IPS-11a (cell line): Measurements from ENCODE around the gene FAM3A.
"Not testable (repeated sequence)": the region's sequence is repeated elsewhere in the genome, so short reads cannot be mapped to it uniquely, and the experiment has no call there.

Source experiments
- H3K4me3 ChIP-seq: one replicate; pipeline ENCODE4 v1.5.1; 2013; ENCODE audit warnings: low read depth, low read length, control low read depth

FAM3A gene

DNA sequence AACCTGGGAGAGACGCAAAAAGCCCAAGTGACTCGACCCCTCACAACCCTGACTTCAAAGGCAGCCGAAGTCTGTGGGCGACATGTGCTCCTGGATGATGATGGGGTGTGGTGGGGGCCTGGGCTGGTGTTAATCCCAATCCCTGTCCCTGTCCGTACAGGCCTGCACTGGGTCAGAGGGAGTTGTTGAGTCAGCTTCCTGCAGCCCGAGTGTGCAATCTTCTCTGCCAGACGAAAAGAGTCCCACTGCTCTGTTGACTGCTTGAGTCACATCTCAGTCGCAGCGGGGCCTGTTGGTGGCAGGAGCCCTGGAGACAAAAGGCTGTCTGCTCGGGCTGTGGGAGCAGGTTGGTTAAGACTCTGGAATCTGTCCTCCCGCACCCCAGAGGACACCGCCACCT, 10.3 kb downstream of the FAM3A start:
- H3K4me3 ChIP-seq = no peak overlapping the region

DNA sequence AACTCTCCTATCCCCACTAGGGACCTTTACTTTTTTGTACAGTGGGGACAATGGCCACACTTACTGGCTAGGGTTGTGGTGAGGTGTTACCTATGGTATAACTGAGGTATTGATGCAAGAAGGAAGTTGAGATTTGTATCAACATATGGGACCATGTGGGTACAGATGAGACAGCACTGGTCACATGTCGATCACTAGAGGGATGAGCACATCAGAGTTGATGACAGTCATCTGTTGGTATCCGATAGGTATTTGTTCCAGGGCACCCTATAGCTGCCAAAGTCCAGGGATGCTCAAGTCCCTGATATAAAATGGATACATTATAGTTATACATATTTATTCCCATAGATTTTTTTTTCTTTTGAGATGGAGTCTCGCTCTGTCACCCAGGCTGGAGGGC, 13.0 kb downstream of the FAM3A start:
- no peak overlapping the region for H3K4me3 ChIP-seq

DNA sequence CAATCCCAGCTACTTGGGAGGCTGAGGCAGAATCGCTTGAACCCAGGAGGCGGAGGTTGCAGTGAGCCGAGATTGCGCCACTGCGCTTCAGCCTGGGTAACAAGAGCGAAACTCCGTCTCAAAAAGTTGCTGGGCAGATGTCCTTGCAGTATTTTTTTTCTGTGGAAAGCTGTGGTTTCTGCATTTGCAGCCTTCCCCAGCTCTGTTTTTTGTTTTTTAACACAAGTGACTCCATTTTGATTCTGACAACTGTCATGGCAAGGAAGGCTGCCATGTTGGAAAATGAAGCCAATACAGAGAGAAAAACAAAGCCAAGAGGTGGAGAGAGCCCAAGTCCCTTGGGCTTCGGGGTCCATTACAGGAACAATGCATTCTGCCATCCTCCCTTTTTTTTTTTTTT, 13.9 kb downstream of the FAM3A start:
- no peak overlapping the region for H3K4me3 ChIP-seq

DNA sequence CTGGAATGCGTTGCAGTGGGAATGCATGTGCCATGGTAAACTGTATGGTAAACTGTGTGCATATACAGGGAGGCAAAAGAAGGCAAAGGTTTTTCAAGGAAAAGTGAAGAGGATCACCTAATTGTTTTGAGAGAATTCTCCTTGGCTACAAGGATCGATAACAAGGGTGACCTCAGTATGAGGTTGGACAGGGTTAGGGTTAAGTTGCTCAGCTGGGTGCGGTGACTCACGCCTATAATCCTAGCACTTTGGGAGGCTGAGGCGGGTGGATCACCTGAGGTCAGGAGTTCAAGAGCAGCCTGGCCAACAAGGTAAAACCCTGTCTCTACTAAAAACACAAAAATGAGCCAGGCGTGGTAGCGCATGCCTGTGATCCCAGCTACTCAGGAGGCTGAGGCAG, 14.6 kb downstream of the FAM3A start:
- not testable (repeated sequence) for H3K4me3 ChIP-seq

DNA sequence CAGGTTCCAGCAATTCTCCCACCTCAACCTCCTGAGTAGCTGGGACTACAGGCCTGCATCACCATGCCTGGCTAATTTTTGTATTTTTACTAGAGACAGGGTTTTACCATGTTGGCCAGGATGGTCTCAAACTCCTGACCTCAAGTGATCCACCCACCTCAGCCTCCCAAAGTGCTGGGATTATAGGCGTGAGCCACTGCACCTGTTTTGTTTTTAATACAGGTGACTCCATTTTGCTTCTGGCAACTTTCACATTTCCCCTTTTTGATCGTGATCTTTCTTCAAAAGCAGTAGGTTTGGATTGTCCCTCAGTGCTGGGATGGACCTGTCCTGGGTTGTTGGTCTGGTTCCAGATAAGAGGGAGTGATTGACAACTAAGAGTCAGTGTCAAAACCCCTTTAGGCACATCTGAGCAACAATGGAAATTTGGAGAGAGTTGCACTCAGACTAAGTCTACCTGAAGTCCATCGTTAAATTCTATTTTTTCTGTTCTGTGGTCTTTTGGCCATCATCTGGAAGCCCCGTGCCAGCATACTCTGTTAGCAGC, 19.4 kb downstream of the FAM3A start:
- not testable (repeated sequence) for H3K4me3 ChIP-seq

DNA sequence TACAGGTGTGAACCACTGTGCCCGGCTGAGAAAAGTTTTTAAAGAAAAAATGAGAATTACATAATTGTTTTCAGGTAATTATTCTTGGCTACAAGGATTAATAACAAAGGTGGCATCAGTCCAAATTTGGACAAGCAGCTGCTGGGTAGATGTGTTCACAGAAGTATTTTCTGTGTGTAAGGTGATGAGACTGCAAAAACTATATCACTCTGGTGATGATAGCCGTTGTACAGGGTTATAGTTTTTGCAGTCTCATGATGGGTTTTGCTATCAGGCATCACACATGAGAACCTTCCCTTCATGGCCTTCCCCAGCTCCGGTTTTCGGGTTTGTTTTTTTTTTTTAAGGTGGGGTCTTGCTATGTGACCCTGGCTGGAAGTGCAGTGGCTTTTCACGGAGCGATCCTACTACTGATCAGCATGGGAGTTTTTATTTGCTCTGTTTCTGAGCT, 20.5 kb downstream of the FAM3A start:
- no peak overlapping the region for H3K4me3 ChIP-seq

DNA sequence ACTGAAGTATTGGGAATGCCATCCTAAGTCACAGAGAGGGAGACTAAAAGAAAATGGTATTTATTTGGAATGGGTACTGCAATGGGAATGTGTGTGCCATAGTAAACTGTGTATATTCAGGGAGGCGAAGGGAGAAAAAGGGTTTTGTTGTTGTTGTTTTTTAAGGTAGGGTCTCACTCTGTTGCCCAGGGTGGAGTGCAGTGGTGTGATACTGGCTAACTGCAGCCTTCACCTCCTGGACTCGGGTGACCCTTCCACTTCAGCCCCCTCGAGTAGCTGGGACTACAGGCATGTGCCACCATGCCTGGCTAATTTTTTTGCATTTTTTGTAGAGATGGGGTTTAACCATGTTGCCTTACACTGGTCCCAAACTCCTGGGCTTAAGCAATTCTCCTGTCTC, 21.3 kb downstream of the FAM3A start:
- H3K4me3 ChIP-seq = no peak overlapping the region

DNA sequence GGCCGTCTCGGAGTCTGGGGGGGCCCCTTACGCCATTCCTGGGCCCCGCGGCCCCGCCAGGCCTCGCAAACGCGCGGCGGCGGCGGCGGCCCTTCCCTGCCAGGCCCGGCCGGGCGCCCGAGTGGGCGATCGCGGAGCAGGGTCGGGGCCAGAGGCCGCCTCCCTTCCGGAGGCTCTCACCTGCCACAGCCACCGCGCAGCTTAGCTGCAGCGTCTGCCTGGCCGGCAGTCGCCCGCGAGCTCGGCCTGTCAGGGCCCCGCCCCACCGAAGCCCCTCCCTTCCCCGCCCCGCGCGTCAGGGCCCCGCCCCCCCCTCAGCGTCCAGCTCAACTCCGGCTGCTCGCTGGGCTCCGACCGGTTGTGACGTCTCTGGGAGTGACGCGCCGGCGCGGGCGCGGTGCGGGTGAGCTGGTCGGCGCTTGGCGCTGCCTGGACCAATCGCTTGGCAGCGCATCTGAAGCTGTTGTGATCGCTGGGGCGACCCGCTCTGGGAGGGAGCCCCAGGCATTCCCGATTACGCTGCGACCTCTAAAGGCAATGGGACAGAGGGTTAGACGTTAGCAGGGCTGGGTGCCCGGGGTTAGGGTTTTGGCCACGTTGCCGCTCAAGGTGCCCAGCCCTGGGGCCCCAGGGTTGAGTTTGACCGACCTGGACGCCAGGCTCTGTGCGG, 25.5 kb downstream of the FAM3A start, which contains the start of gene SLC10A3:
Gene SLC10A3, minus strand, starts transcription at position 216 of the 670 bp plus-strand sequence. CDS start 1,689 bp downstream, outside the sequence.
- peak within 1 kb of the TSS; percentile 35 for H3K4me3 ChIP-seq

DNA sequence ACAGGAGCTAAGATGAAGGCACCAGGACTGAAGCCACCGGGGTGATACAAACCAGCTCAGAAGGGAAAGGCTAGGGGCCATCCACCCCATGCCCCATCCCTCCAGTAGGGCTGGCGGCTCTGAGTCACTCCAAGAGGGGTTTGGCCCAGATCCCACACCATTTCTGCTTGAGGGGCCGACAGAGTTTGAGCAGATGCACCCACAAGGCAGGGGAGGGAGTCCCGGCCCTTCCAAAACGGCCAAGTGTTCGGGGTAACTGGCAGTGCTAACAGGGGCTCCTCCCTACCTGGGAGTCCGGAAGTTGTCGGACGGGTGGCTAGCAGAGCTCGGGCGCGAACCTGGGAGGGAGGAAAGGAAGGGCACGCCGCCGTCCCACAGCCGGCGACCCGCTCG, 26.0 kb downstream of the FAM3A start:
- H3K4me3 ChIP-seq = peak overlapping the region; percentile 35

DNA sequence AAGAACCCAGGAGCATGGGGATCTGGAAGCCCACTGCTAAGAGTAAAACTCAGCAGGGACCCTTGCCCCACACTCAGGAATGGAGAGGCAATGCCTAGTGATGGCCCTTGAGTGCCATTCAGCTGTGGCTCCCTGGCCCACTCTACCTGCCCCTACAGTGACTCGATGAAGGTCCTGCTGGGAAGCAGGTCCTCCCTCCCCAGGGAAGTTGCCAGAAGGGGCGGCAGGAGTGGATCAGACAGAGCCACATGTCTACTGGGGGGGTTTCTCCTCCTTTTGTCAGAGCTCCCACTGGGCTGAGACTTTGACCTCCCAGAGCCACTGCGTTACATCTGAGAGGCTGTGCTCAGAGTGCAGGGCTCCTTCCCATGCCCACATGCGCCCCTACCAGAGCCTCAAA, 26.9 kb downstream of the FAM3A start:
- no peak overlapping the region for H3K4me3 ChIP-seq

DNA sequence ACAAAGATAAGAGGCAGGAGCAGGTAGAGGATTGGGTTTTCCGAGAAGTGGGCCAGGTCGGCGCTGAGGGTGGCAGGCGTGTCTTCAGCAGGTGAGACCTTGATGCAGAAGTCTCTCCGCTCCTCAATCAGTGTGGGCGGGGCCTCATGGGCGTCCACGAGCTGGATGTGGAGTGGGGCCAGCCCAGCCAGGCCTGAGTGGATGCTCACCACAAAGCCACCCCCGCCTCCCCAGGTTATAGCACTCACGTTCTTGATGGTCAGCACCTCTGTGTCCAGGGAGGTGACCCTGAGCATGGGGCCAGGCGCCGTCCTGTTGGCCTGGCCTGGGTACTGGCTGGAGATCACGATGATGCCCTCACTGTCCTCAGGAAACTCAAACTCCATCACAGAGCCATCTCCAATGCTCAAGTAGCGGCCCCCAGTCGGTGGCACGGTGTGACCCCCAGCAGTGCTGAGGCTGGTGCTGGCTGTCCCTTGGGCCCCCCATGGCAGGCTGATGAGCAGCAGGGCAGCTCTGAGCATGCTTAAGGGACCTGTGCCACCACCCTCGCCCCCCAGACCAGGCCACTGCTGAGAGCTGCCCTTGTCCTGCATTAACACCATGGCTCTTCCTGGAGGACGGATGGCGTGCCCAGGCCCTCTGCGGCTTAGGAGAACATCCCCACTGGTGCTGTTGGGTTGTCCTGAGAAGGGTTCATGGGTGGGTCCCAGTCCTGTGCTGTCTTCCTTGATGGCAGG, 27.5 kb downstream of the FAM3A start:
- H3K4me3 ChIP-seq = no peak overlapping the region

DNA sequence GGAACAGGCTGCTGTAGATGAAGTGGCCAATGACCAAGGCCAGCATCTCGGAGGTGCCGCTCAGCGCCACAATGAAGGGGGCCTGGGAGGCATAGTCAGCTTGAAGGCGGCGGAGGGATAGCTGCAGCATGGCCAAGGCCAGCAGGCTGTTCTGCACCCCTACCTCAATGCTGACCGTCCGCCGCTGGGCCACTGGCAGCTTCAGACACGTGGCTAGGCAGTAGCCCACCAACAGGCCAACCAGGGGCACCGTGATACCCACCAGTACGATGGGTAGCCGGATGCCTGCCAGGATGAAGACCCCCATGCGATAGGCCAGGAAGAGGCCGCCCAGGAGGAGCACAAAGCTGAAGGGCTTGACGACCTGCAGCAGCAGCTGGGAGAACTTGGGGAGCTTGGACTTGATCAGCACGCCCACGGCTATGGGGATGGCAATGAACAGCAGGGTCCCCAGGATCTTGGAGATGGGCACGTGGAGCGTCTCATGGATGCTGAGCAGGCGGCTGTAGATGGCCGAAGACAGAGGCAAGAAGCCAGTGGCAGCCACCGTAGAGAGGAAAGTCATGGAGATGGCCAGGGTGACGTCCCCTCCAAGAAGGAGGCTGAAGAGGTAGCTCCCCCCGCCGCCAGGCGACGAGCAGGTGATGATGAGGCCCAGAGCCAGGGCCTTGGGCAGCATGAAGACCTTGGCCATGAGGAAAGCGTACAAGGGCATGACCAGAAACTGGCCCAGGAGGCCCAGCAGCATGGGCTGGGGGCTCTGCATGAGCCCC, 28.3 kb downstream of the FAM3A start:
- H3K4me3 ChIP-seq = no peak overlapping the region

DNA sequence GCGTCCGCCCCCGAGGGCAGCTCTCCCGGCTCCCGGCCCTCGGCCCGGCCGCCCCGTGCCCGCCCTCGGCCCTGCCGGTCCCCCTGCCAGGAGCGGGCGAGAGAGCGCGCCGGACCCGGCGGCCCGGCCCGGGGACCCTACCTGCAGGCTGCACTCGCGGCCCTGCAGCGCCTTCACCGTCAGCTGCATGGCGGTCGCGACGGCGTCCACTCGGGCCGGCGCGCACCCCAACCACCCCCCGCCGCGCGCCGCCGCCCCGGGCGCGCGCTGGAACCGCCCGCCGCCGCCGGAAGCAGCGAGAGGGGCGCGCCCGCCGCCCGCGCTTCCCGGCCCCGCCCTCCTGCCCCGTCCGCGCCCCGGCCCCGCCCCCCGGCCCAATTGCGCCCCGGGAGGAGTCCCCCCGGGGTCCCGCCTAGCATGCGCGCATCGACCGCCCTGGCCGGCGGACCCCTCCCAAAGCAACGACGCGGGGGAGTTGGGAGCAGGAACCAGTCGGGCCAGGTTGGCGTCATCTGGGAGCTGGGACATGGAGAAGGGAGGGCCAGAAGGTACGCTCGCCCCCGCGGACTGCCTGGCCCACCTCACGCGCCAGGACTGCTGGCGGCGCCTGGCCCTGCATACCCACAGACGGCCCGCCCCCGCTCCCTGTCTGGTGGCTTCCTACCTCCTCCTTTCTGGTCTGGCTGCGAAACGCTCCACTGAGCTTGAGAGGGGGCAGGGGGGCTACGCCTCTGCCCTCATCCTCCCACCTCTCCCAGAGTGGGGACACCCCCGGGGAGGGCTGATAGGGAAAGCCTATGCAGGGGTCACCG, 29.4 kb downstream of the FAM3A start, which contains the start of gene UBL4A:
Gene UBL4A, minus strand, starts transcription at position 220 of the 812 bp plus-strand sequence. Its CDS starts 31 bp downstream, at position 189.
- peak within 1 kb of the TSS; percentile 57 for H3K4me3 ChIP-seq

DNA sequence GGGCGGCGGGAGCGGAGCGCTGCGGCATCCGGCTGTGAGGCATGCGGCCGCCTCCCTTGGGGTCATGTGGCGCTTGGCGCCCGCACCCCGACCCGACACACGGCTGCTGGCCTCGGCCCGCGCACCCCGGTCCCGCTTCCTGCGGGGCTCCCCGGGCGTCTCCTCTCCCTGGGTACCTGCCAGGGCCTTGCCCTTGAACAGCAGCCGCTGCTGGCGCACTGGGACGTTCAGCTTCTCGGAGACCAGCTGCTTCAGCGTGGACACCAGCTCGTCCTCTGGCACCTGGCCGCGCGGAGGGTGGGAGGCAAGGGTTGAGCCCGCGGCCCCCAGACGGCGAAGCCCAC, 30.0 kb downstream of the FAM3A start:
- peak overlapping the region; percentile 57 for H3K4me3 ChIP-seq

DNA sequence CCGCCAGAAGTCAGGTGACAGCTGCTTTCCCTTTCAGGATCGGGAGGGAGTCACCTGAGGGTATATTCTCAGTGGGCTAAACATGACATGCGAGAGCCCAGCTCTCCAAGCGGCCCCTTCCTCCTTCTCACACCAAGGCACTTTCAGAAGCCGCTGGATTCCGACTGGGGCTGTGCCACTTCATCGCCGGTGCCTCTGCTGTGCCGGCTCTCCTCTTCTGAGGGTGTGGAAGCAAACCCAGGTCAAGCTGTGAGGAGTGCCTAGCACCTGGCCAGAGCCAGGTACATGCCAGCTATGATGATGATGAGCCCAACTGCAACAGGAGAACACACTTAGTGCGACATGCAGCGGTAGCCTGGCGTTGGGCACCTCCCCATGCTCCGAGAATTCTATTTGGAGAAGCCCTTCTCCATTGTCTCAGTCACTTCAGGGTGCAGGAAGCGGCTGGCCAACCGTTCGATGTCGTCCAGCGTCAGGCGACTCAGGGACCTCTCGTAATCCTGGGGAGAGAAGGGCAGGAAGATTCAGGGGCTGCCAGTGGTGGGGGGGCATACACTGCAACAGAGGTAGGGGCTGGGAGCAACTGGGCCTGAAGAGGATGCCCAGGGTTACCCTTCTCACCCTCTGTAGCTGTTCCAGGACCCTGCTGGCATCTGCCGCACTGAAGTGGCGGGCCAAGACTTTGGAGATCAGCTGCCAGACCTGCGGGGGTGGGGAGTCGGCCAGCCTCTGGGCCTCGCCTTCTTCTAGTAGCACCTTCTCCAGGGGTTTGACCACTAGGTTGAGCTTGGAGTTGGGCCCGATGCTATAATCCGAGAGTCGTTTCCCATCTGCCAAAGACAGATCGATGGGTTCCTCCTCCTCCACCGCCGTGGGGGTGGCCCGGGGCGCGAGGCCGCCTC, 30.6 kb downstream of the FAM3A start:
- H3K4me3 ChIP-seq = peak overlapping the region; percentile 57

DNA sequence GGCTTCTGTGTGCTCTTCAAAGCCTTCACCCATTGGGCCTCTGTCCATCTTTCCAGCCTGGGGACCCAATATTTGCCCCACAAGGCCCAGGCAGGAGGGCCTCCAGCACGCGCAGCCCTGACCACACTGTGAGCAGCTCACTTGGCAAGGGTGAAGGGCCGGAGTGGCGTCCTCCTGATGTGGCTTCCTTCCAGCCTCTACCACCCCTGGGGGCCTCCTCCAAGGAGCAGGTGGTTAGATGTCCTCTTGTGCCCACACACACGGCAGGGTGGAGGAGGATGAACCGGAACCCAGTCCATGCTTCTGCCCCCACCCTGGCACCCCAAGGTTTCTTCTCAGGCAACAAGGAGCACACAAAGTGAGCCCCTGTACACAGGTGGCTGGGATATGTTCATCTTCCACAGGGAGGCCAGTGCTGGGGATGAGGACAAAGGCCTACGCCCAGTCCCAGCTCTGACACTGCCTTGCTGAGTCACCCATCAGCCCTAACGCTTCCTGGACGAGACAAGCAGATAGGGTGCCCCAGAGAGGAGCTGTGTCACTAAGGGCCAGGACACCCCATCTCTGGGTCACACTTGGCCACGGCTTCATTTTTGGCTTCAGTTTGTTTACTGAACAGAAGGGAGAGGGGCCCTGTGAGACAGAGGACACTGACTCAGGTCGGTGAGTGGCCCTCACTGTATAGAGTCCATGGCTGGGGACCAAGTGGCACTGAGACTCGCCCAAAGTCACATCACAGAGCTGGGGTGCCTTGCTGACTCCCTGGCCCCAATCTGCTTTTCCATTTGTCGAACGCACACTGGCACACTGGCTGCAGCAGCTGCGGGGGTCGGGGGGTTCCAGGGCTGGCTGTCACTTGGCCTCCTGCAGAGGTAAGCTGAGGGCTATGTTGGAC, 31.5 kb downstream of the FAM3A start:
- no peak overlapping the region for H3K4me3 ChIP-seq

DNA sequence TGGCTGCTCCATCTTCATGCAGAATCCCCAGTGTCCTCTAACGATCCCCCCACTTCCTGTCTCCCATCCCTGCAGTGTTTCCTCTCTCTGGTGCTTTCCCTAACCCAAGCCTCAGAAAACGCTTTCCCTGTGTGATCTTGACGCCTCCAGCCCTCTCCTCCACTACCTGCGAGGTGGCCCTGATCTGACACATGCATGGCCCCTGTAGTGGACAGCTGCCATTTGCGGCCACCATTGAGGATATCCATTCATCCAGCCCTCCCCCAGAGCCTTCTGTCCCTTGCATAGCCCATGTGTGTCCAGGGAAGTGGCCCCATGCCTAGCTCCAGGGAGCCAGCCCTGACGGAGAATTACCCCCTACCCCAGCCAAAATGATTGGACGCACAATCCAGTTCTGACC, 32.7 kb downstream of the FAM3A start:
- H3K4me3 ChIP-seq = no peak overlapping the region

DNA sequence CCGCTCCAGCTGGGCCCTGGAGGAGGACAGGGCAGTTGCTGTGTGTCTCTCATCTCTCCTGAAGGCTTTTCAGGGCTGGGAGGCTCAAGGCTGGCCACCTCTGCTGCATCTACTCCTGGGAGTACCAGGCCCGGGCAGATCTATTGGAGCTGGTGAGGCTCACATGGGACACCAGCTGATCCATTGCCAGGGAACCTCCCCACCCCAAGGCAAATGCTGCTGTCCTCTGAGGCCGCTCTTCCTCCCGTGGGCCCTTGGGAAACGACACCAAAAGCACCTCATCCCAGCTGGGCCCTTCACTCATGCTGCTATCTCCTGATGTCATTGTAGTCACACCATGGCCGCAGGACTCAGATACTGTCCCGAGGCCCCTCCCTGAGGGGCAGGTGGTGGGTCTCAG, 33.2 kb downstream of the FAM3A start:
- H3K4me3 ChIP-seq = no peak overlapping the region
